Breast epithelium (tissue), 3 donors: ENCODE results near the gene PLD1.

Source experiments
- POLR2A ChIP-seq: fragments of 450-650 bp; IDR thresholded peaks from one replicate; pipeline ENCODE4 v1.6.1; 2016; ENCODE audit warnings: antibody characterized with exemption, mild to moderate bottlenecking, moderate library complexity
- POLR2AphosphoS5 ChIP-seq, 3 donors: sonication (generic); formaldehyde crosslinking; IDR thresholded peaks; one replicate each; pipeline ENCODE4 v1.6.1; 2017; ENCODE audit warnings: antibody characterized with exemption in 3 of 3
- TF ChIP-seq, protein P1 (sequence below), 3 donors: fragments of 450-650 bp; IDR thresholded peaks; one replicate each; pipeline ENCODE4 v1.5.1; 2016 to 2017; ENCODE audit warnings: antibody characterized with exemption in 3 of 3, mild to moderate bottlenecking in 3 of 3, moderate library complexity in 3 of 3

DNA sequence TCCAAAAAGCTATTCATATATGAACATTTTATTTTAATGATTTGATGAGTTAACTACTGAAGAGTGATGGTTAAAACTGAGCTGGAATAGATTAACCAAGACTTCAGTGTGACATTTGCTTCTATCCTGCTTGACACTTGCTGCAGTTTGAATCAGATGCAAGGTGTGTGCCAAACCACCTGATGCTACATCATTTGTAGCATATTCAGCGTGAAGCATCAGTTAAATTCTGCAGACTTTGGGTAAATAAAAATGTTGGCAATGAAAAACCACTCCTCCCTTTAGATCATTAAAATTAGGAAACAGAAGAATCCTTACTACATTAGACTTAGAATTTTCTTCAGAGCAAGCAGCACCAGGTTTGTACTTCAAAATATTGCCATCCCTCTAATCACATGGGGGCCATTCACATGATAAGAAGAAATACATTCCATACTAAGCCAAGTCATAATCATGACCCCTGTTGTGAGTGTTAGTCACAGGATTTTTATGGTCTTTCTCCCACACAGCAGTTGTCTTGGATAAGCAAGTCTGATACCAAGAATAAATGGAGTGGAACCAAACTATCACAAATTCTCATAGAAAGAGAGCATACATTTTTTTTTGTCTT lies 189.4 kb downstream of the PLD1 start:
- TF ChIP-seq POLR2AphosphoS5 (IDR thresholded peaks at IDR 0.05), result no peak
- TF ChIP-seq POLR2A, result no peak
- TF ChIP-seq, protein P1, sequence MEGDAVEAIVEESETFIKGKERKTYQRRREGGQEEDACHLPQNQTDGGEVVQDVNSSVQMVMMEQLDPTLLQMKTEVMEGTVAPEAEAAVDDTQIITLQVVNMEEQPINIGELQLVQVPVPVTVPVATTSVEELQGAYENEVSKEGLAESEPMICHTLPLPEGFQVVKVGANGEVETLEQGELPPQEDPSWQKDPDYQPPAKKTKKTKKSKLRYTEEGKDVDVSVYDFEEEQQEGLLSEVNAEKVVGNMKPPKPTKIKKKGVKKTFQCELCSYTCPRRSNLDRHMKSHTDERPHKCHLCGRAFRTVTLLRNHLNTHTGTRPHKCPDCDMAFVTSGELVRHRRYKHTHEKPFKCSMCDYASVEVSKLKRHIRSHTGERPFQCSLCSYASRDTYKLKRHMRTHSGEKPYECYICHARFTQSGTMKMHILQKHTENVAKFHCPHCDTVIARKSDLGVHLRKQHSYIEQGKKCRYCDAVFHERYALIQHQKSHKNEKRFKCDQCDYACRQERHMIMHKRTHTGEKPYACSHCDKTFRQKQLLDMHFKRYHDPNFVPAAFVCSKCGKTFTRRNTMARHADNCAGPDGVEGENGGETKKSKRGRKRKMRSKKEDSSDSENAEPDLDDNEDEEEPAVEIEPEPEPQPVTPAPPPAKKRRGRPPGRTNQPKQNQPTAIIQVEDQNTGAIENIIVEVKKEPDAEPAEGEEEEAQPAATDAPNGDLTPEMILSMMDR (IDR thresholded peaks at IDR 0.05), result no peak
